ENCODE measurements around the gene XXYLT1.

Gene XXYLT1

DNA sequence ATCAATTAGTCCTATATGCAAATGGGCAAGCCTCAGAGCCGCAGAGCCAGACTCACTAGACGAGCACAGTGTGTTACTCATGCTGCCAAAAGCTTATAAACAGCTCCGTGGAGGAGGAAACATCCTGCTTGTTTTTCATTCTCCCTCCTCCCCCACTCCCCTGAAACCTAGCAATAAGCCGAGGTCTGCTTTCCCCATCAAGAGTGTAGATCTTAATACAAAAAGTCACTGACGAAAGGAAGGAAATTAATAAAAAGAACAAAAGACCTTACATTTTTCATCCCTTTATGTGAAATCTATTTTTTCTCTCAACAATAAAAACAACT, 88.5 kb downstream of the XXYLT1 start:
- DNase-seq: peak; percentile 15

DNA sequence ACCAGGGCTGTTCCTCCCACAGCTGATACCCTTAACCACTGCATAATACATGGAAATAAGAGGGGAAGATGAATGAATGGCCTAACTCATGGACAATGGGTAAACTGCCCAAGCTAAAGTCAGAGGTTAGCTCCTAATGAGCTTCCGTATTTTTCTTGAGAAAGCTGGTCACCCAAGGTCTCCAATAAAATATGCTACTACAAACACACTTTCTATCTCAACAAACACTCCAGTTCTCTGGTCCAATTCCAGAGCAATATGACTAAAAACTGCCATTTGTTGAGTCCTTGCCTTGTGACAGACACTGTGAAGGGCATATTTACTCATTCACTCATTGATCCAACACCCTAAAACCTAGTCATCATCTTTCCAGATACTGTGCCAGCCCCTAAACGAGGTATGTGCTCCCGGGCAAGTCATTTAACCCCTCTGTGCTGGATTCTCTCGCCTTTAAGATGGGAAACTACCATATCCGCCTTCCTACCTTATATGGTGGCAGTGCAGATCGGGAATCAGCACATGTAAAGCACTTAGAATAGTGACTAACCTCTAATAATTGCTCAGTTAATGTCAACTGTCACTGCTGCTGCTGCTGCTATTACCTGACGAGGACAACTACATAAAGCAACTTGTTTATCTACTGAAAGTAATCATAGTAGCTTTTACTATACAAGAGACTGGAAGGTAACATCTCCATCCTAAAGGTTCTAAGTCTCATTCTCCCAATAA, 89.1 kb downstream of the XXYLT1 start:
- no peak for DNase-seq

DNA sequence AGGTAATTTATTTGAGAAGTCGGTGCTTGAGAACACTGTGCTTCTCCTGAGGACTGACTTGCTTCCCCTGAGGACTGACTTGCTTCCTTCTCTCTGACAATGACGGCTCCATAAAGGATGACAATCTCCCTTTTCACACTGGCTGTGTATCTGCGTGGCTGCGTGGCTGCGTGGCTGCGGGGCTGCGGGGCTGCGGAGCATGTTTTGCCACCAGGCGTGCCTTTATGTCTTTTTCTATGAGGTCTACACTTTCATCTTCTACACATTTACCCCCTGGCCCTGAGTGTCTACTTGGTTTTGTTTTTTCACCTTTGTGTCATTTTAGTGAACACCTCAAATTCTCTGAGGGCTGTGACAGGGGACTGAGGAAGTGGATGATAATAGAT, 89.9 kb downstream of the XXYLT1 start:
- no peak for DNase-seq

DNA sequence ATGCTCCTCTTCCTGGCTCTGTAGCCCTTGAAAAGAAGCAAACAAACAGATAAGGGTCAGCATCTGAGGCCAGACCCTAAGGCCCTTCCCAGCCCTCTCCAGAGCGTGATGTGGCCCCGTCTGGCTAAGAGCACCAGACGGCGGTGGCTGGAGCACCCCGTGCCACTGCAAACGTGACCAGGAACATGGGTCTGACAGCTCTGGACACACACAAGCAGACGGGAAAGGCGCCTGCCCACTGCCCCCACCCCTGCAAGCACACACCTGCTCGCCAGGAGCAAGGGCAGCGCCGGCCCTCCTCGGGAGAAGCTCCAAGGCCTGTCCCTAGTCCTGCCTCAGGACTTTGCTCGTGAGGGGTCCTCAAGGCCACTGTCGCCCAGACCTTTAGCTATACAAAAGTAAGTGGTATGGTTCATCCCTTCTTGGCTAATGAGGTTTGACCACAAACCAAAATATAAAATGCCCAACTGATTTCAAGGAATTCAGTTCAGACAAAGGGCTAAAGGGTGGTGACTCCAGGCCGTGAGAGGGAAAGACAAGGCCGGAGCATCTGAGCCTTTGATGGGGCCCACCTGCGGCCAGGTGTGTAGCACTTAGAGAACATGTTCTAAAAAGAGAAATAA, 90.4 kb downstream of the XXYLT1 start:
- DNase-seq: no peak

DNA sequence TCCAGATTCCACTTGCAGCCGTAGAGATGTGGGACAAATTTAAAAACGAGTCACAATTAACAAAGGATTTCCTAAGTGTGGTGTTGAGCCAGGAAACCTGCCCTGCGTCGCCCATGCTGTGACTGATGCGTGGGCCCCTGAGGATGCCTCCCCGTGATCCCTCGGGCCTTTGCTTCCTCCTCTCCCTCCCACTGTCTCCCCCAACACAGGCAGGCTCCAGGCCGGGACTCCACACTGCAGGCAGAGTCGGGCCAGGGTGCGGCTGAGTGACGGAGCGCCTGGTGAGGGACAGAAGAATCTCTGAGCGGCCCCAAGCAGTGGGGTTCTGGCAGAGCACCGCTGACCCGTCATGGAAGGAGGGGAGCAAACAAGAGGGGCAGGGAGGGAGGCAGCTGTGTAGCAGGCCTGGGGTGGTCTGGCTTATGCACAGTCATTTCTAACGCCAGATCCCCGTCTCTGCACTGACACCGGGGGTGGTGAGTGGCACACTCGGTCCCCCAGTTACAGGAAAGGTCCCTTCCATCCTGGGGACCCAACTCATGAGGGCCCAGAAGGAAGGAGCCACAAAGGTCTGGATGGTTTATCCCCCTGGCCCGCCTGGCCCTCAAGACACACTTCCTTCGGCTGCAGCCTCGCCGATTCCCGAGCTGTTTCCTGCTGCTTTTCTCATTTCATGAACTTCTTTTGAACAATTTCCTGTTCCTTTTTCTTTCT, 91.0 kb downstream of the XXYLT1 start:
- DNase-seq: no peak

DNA sequence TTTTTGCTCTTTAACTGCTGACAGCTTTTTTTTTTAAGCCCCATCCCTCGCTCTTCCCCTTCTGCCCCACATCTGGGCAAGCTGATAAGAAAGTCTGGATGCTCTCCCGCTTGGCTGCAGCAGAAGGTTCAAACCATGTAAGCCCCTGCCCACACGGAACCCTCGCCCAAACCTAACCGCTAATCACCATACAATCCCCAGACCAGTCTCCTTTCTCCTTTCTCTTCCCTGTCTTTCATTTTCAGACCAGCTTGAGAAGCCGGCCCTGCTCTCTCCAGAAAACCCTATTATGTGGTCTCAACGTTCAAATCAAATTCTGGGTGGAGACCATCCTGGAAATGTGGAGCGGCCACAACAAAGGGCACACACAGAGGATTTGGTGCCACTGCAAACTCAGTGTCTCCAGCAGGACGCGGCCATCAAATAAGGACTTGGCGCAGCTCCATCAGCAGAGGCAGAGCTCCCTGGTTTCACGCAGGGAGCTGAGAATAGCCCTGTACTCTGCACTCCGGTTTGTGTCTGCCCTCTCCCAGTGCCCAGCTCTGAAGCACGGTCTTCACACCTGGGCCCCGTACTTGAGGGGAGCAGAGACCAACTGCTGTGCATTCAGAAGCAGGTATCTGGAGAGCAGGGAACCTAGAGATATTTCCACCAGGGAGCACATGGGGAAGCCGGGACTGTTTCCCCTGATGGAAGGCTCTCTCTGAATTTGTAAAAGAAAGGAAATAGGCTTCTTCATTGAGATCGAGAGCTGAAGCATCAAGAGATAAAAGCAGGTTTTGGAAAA, 92.6 kb downstream of the XXYLT1 start:
- no peak for DNase-seq

DNA sequence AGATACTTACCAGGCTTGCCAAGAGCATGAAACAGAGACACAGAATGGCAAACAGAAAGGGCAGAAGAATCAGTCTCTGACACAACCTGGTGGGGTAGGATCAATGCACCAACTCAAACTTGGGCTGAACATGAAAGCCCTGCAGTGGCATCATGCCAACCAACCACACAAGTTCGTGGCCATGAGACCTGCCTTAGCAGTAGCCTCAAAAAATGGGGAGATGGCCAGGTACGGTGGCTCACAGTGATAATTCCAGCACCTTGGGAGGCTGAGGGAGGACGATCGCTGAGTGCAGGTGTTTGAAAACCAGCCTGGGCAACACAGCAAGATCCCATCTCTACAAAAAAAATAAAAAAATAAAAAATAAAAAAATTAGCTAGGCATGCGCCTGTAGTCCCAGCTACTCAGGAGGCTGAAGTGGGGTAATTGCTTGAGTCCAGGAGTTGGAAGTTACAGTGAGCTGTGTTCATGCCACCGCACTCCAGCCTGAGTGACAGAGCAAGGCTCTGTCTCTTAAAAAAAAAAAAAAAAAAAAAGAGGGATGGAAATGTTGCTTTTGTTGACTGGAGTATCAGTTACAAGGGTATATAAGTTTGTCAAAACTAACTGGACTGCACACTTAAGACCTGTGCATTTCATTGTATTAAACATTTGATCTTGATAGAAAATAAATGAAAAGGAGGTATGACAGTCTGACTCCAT, 93.4 kb downstream of the XXYLT1 start:
- DNase-seq: no peak

DNA sequence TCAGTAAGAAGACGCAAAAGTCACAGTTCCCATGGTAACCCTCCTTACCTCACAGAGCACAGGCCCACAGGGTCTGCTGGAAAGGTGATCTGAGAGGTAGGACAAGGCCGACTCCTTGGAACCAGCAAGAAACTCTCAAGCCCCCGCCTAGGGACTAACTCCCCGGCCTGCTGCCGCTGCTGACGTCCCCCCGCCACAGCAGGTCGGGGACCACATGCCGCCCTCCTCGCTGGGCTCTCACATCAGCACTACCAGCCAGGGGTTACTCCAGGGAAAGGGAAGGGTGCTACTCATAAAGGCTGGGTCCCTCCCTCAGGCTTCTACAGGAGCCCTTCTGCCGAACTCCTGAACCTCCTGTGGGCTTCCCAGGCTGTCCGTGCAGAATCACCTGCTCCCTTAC, 94.2 kb downstream of the XXYLT1 start:
- DNase-seq: no peak

DNA sequence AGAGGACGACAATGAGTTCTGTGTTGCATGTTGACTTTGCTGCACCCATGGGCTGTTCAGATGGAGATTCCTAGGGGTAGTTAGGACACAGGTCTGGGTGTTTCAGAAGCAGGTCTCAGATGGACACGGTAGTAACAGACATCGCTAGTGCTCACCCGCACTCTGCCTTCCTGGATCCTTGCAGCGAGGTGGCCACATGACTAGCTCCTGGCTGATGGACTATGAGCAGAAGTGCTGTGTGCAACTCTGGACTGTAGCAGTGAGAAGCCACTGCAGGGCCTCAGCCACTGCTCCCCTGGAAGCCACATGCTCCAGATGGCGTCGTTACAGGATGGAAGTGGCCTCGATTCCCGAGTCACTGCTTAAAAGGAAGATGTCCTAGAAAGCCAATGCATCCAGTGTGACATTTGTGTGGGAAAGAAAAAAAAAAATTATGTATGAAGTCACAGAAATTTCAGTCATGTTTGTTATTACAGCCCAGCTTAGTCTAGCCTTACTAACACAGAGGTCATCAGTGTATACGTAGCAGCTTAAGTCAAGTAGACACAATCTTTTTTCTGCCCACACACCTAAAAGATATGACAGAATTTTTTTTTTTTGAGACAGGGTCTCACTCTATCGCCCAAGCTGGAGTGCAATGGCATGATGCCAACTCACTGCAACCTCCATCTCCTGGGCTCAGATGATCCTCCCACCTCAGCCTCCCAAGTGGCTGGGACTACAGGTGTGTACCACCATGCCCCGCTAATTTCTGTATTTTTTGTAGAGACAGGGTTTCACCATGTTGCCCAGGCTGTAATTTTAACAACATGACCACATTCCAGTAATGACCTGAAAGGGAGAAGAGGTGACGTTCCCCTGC, 95.3 kb downstream of the XXYLT1 start:
- no peak for DNase-seq

DNA sequence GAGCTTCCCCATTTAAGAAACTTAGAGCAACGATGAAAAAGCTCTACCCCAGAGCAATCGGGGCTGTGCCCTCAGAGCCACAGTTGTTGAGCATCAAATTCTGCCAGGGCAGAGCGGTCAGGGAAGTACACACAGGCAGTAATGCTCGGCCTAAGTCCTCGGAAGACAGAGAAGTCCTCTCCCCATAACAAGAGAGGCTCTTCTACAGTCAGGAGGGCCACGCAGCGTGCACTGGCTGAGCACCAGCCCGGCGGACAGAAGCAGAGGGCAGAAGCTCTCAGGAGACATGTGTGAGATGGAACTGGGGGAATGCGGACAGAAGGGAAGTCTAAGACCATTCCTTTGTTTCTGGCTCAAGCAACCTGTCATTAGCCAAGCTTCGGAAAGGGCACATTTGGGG, 95.9 kb downstream of the XXYLT1 start:
- DNase-seq: no peak

DNA sequence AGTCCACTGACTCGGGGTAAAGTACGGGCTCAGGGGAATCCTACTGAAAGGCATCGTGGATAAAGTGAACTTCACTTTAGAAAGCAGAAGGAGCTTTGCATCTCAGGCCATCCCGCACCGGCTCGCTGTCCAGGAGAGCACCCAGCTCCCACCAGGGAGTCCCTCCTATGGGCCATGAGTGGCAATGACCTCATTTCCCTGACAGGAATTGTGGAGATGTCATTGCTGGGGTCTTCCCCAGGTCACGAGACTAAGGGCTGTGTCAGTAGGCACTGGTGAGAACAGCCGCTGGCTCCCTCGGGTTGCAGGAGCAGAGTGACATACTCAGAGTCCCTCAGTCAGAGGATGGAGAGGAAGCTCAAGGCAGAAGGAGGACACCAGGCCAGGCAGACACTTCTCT, 97.3 kb downstream of the XXYLT1 start:
- no peak for DNase-seq

DNA sequence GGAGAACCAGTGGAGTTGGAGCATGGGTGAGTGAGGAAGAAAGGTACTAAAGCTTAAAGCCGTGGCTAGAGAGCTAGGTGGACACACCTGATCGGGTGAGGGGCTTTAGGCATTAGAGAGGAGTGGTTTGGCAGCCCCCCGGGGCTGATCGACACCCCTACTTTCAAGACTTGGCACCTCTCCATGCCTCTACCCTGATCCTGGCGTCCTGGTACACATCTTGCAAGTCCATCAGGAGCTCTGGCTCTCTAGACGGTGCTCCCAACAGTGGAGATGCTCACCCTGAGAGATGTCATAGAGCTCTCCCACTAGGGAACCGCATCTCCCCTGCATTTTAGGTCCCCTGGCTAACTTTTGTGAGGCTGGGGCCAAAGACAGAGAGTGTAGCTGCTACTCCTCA, 98.1 kb downstream of the XXYLT1 start:
- DNase-seq: no peak

DNA sequence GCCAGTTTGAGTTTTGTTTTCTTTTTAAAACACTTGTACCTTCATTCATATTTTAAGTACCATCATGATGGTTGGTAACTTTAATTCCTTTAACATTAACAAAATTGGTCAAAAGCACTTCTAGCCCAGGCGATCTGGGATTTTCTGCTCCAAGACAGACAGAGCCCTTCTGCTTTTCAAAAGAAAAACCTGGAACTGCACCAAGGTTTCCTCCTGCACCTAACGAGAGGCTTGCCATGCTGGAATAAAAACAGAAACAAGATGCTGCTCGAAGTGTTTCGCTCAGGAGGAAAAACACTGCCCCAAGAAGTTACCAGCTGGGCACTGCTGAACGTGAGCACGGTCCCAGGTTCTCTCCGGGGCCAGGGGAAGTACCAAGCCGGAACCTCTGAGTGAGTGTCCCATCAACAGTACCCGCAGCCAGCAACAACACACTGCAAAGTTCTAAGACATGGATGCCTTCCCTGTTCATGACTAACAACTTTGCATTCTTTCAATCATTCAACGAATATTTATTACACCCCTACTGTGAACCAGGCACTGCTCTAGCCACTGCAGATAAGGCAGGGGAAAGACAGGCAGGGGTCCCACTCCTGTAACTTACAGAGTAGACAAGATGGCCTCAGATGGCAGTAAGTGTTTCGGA, 98.8 kb downstream of the XXYLT1 start:
- DNase-seq: no peak

DNA sequence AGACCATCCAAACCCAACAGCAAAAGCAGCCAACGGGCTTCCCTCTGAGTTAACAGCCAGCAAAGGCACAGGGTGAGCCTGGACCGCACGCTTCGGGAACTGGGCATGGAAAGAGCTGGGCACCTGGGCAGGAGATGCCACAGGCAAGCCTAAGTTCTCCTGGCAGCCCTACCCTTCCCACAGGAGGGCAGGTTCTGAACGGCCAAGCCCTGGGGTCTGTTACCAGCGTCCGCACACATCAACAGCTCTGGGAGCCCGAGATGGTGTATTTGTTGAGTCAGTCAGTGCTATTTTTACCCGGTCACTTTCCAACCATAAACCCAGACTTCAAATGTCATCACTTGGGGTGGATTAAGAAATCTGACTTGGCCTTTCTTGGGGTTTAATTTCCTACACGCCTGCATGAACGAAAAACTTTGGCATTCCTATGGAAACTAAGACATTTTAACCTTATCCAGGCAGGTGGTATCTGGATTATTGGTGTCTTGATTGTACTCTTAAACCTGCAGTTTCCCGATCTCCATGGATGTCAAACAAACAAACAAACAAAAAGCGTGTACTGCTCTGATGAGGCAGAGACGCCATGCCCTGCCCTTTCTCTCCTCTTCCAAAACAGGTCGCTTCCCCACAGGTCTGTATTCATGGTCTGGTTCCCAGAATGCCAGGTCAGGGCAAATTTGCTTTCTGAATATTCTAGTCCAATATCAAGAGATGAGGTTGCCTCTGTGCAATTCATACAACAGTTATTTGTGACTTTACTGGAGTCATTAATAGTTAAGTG, 99.7 kb downstream of the XXYLT1 start:
- no peak for DNase-seq

DNA sequence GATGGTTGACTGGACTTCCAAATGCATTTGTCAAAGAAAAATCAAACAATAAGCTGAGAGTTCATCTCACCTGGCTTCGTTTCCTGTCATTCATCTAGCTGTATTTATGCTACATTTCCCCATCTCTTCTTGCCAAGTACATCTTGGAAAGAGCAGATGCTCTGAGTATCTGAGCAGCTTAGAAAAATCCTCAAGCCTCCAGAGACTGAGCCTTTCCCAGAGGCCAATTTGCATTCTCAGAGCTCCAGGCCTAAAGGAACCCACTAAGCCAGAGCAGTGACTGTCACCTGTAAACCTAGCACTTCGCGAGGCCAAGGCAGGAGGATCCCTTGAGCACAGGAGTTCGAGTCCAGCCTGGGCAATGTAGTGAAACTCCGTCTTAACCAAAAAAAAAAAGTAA, 100.5 kb downstream of the XXYLT1 start:
- DNase-seq: no peak

DNA sequence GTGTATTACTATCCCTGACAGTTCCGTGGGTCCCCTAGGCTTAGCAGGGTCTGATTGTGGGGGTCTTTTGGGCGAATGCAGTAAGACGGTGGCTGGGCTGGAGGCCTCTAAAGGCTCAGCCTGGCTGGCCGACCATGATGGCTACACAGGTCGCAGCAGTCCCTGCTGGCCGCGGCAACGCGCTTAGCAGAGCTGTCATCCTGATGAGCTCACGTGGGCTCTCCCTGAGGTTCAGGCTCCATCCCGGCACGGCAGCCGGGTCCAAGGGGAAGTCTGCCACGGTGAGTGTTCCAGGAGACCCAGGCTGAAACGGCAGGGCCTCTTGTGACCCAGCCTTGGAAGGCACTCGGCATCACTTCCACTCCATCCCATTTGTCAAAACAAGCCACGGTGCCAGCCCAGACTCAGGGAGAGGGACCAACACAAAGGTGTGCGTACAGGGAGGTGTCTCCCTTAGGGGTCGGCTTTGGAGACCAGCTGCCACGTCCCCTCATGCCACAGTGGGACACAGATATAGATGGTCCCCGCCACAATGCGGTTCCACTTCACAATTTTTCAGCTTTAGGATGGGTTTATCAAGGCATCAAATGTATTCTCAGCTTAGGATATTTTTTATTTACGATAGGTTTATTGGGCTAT, 101.8 kb downstream of the XXYLT1 start:
- DNase-seq: no peak

DNA sequence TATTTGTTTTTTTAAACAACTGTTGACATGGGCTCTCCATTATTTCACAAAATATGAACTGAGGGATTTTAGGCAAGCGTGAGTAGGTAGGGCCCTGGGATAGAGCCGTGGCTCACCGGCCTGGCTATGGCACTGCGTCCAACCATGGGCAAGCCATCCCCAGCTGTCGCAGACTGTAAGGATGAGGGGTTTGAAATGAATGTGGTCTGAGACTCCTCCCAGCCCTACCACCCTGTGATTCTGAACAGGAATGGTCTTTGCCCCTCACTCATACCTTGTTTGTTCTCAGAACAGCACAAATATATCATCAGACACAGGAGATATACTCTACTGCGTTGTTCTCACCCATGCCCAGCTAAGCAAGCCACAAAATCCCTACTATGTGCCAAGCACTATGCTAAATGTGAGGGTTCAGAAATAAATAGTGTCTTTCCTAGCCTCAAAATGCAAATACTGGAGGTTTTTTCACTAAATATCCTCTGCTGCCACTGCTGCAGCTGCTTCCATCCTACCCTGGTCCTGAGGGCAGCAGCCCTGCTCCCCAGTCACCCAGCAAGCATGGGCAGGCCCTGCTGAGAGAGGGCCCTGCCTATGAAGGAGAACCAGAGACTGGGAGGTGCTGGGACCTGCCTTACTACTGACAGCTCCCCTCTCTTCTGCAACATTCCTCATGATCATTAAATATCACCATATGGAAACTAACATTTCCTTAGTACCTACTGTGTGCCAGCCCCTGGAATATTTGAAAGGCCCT, 102.8 kb downstream of the XXYLT1 start:
- no peak for DNase-seq

DNA sequence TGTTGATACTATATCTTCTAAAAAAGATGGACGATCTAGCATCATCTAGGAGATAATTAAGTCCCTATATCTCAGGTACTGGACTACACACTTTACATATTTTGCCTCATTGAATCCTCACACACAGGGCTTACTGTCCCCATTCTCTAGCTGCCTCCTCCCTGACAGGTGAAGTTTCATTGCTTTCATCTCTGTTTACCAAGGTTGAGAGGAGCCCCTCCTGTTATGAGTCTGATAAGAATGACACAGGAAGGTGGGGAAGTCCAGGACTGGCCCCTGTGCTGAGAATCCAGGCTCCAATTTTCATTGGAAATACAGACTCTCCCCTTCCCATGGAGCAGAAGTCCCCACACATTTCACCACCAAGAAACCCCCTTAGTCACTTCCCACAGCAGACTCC, 105.2 kb downstream of the XXYLT1 start:
- DNase-seq: no peak

DNA sequence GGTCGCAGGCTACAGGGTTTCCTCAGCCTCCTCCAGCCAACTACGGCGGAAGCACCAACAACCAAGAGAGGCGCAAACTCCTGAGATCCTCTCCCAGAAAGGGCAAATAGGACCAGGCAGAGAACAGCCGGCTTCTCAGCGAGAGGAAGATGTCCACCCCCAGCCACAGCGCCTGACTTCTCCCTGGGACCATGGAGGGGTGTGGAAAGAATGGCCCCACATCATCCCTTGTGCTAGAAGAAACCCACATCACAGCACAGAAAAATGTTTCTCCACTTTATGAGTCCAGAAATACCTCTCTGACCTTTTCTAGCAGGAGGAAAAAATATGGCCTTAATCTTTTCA, 105.7 kb downstream of the XXYLT1 start:
- no peak for DNase-seq
